Measurements from ENCODE around the gene AATK.

AATK gene

DNA sequence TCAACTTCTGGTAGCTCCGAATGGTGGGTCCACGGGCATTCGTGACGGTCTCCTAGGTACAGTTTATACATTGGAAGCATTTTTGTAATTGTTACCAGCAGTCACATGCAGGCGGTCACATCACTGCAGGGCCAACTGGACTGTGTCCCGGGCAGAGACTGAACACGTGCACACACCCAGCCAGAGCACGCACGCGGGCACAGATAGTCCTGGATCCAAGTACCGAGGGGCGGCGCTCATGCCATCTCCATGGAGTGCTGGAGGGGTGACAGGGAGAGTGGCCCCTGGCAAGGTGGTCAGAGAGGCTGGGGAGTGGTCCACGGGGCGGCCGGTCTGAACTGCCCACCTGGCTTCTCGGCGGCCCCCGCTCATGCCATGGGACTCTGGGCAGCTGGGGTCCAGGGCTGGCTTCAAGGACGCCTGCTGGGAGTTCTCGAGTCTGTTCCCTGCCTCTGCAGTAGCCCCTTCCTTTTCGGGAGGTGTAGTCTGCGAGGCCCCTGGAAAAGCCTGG, 96.8 kb downstream of the AATK start:
- TF ChIP-seq, protein P1, sequence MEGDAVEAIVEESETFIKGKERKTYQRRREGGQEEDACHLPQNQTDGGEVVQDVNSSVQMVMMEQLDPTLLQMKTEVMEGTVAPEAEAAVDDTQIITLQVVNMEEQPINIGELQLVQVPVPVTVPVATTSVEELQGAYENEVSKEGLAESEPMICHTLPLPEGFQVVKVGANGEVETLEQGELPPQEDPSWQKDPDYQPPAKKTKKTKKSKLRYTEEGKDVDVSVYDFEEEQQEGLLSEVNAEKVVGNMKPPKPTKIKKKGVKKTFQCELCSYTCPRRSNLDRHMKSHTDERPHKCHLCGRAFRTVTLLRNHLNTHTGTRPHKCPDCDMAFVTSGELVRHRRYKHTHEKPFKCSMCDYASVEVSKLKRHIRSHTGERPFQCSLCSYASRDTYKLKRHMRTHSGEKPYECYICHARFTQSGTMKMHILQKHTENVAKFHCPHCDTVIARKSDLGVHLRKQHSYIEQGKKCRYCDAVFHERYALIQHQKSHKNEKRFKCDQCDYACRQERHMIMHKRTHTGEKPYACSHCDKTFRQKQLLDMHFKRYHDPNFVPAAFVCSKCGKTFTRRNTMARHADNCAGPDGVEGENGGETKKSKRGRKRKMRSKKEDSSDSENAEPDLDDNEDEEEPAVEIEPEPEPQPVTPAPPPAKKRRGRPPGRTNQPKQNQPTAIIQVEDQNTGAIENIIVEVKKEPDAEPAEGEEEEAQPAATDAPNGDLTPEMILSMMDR (IDR thresholded peaks at IDR 0.05; ENCODE audit: extremely low read depth, missing control alignments) = no peak
- DNase-seq (ENCODE audit: low spot score) = no peak

- TF ChIP-seq, protein P1 (IDR thresholded peaks at IDR 0.05; ENCODE audit: extremely low read depth, missing control alignments) = no peak
- DNase-seq (ENCODE audit: low spot score) = no peak
Measured at GRCh38 chr17:81068411-81069134, 97.4 kb downstream of the AATK start.

- TF ChIP-seq, protein P1 (IDR thresholded peaks at IDR 0.05; ENCODE audit: extremely low read depth, missing control alignments) = no peak
- no peak for DNase-seq (ENCODE audit: low spot score)
Measured at GRCh38 chr17:81067391-81067811, 98.6 kb downstream of the AATK start.

All from GM20000 (cell line).